Ishikawa (cell line): ENCODE results near the gene NBPF3.

Experiments used
- CEBPB ChIP-seq: IDR thresholded peaks from 2 replicates; pipeline ENCODE4 v1.6.1; 2012
- CREB1 ChIP-seq: IDR thresholded peaks from 2 replicates; pipeline ENCODE4 v1.6.1; 2012; ENCODE audit warnings: low read depth
- EGR1 ChIP-seq: IDR thresholded peaks from 2 replicates; pipeline ENCODE4 v1.6.1; 2012
- EP300 ChIP-seq: IDR thresholded peaks from 2 replicates; pipeline ENCODE4 v1.6.1; 2012; ENCODE audit warnings: borderline replicate concordance
- FOXM1 ChIP-seq: IDR thresholded peaks from 2 replicates; pipeline ENCODE4 v1.6.1; 2012; ENCODE audit warnings: low read depth, borderline replicate concordance
- MAX ChIP-seq: IDR thresholded peaks from 2 replicates; pipeline ENCODE4 v1.6.1; 2012
- NFIC ChIP-seq: IDR thresholded peaks from 2 replicates; pipeline ENCODE4 v1.6.1; 2012
- RAD21 ChIP-seq: IDR thresholded peaks from 2 replicates; pipeline ENCODE4 v1.6.1; 2012; ENCODE audit warnings: low read depth
- REST ChIP-seq: IDR thresholded peaks from 2 replicates; pipeline ENCODE4 v1.6.1; 2012; ENCODE audit warnings: low read depth, mild to moderate bottlenecking
- TAF1 ChIP-seq: IDR thresholded peaks from 2 replicates; pipeline ENCODE4 v1.6.1; 2012; ENCODE audit warnings: low read depth, mild to moderate bottlenecking
- TCF12 ChIP-seq: IDR thresholded peaks from 2 replicates; pipeline ENCODE4 v1.6.1; 2012; ENCODE audit warnings: low read depth
- TEAD4 ChIP-seq: IDR thresholded peaks from 2 replicates; pipeline ENCODE4 v1.6.1; 2012
- USF1 ChIP-seq: IDR thresholded peaks from 2 replicates; pipeline ENCODE4 v1.6.1; 2012
- YY1 ChIP-seq: IDR thresholded peaks from 2 replicates; pipeline ENCODE4 v1.6.1; 2012; ENCODE audit warnings: low read depth
- ZBTB7A ChIP-seq: IDR thresholded peaks from 2 replicates; pipeline ENCODE4 v1.6.1; 2012; ENCODE audit warnings: low read depth

The NBPF3 gene

GRCh38 chr1:21530368-21531016 lies 90.6 kb downstream of the NBPF3 start:
- TF ChIP-seq CREB1 (no peak), FOXM1 (no peak), TAF1 (no peak), EGR1 (no peak), TCF12 (no peak), YY1 (no peak), TEAD4 (no peak), NFIC (no peak), ZBTB7A (no peak), MAX (no peak), RAD21 (no peak), USF1 (no peak), CEBPB (no peak), REST (no peak), EP300 (no peak)

GRCh38 chr1:21531241-21531640 lies 91.3 kb downstream of the NBPF3 start:
- TF ChIP-seq USF1, result no peak
- no peak for TF ChIP-seq ZBTB7A
- TF ChIP-seq RAD21, result no peak
- TF ChIP-seq TAF1, result no peak
- TF ChIP-seq CREB1, result no peak
- no peak for TF ChIP-seq CEBPB
- TF ChIP-seq FOXM1, result no peak
- no peak for TF ChIP-seq EP300
- TF ChIP-seq NFIC, result no peak
- TF ChIP-seq TCF12, result no peak
- no peak for TF ChIP-seq MAX
- no peak for TF ChIP-seq TEAD4
- TF ChIP-seq REST, result no peak
- no peak for TF ChIP-seq YY1
- no peak for TF ChIP-seq EGR1

- no peak for TF ChIP-seq MAX
- no peak for TF ChIP-seq CEBPB
- TF ChIP-seq TCF12, result no peak
- no peak for TF ChIP-seq REST
- no peak for TF ChIP-seq TAF1
- TF ChIP-seq YY1, result no peak
- no peak for TF ChIP-seq FOXM1
These were observed 92.6 kb downstream of the NBPF3 start for GRCh38 chr1:21532496-21532895.

GRCh38 chr1:21532992-21533534 lies 93.1 kb downstream of the NBPF3 start:
- no peak for TF ChIP-seq EGR1
- no peak for TF ChIP-seq MAX
- TF ChIP-seq YY1, result no peak
- TF ChIP-seq TCF12, result no peak
- TF ChIP-seq RAD21, result no peak
- TF ChIP-seq CREB1, result no peak
- no peak for TF ChIP-seq TEAD4
- TF ChIP-seq USF1, result no peak
